B cell (primary cell): ENCODE measurements around the gene NEGR1. TPM values are rescaled to one million over a fixed set of nuclear protein-coding genes. Genes with fewer than 3 reads are reported as not detected.

Experiments
- ATAC-seq: fragments of 200-7000 bp; cut with Tn5 transposase; one replicate; pipeline ENCODE4 v1.10.0; 2021; ENCODE audit warnings: low read depth, mild to moderate bottlenecking, moderate number of reproducible peaks, moderate library complexity
- CTCF ChIA-PET: fragments of 350-600 bp; sonication (Branson Sonifier 250); formaldehyde crosslinking; loops from one replicate; lab custom pipeline; 2021; ENCODE audit warnings: antibody characterized with exemption, inconsistent platforms; lab: Charles Lee
- POLR2A ChIA-PET: fragments of 350-600 bp; sonication (Branson Sonifier 250); formaldehyde crosslinking; loops from one replicate; lab custom pipeline; 2021; ENCODE audit warnings: antibody characterized with exemption; lab: Charles Lee
- DNase-seq: peaks from one replicate; pipeline ENCODE4 v3.0.0; 2013
- H2AFZ ChIP-seq: 2 replicates; pipeline ENCODE4 v1.6.1; 2012; ENCODE audit warnings: mild to moderate bottlenecking, low read depth, low read length; ENCODE audit not compliant: insufficient read depth, poor library complexity, severe bottlenecking
- H3K27ac ChIP-seq, 2 donors: 1 replicate in 1 of 2; 2 replicates in 1 of 2; pipeline ENCODE4 v1.5.1; 2012 to 2013; ENCODE audit warnings: low read length in 2 of 2, mild to moderate bottlenecking in 2 of 2, moderate library complexity in 1 of 2
- H3K27me3 ChIP-seq, 4 experiments: fragments of 200-600 bp in 1 of 4; sonication (generic) in 1 of 4; replicated peaks in 1 of 4; 1 replicate in 2 of 4; 2 replicates in 2 of 4; pipeline versions ENCODE4 v1.6.1 to v1.7.0; 2013 to 2016; ENCODE audit warnings: low read length in 3 of 4, mild to moderate bottlenecking in 2 of 4, mixed read lengths in 1 of 4, moderate library complexity in 1 of 4; ENCODE audit not compliant: insufficient read depth in 4 of 4, control insufficient read depth in 3 of 4; ENCODE audit errors: control extremely low read depth in 1 of 4
- H3K36me3 ChIP-seq, 2 experiments: replicated peaks in 1 of 2; 1 replicate in 1 of 2; 2 replicates in 1 of 2; pipeline versions ENCODE4 v1.6.1 to v1.7.1; 2013; ENCODE audit warnings: low read length in 1 of 2; ENCODE audit not compliant: insufficient read depth in 2 of 2, control insufficient read depth in 1 of 2; ENCODE audit errors: control extremely low read depth in 1 of 2, extremely low read depth in 1 of 2
- H3K4me1 ChIP-seq, 2 donors: fragments of 200-600 bp in 1 of 2; sonication (generic) in 1 of 2; 1 replicate in 1 of 2; 2 replicates in 1 of 2; pipeline versions ENCODE4 v1.5.1 to v1.6.1; 2013 to 2017; ENCODE audit warnings: low read length in 2 of 2; ENCODE audit not compliant: control insufficient read depth in 2 of 2, insufficient read depth in 2 of 2
- H3K4me2 ChIP-seq: replicated peaks from 2 replicates; pipeline ENCODE3; 2012; ENCODE audit warnings: mild to moderate bottlenecking, low read depth, low read length; ENCODE audit not compliant: poor library complexity, severe bottlenecking
- H3K4me3 ChIP-seq, 5 experiments: fragments of 200-600 bp in 1 of 5; sonication (generic) in 1 of 5; 1 replicate in 3 of 5; 2 replicates in 2 of 5; pipeline versions ENCODE4 v1.5.1 to v1.7.0; 2011 to 2016; ENCODE audit warnings: low read length in 4 of 5, mild to moderate bottlenecking in 4 of 5, low read depth in 2 of 5, control low read depth in 1 of 5, moderate library complexity in 1 of 5; ENCODE audit not compliant: insufficient read depth in 1 of 5; ENCODE audit errors: control extremely low read depth in 1 of 5, extremely low read depth in 1 of 5
- H3K79me2 ChIP-seq: fragments of 200-600 bp; sonication (generic); one replicate; pipeline ENCODE4 v1.6.0; 2016; ENCODE audit warnings: low read length; ENCODE audit not compliant: control insufficient read depth, insufficient read depth
- H3K9ac ChIP-seq: fragments of 200-600 bp; sonication (generic); 2 replicates; pipeline ENCODE4 v1.6.1; 2017; ENCODE audit warnings: mild to moderate bottlenecking, low read length, moderate library complexity
- H3K9me3 ChIP-seq, 3 donors: one replicate each; pipeline versions ENCODE4 v1.6.1 to v1.7.1; 2013; ENCODE audit warnings: low read length in 2 of 3; ENCODE audit not compliant: control insufficient read depth in 2 of 3, insufficient read depth in 1 of 3; ENCODE audit errors: control extremely low read depth in 1 of 3
- H4K20me1 ChIP-seq: 2 replicates; pipeline ENCODE4 v1.6.0; 2012; ENCODE audit warnings: mild to moderate bottlenecking, low read length; ENCODE audit not compliant: insufficient read depth, control insufficient read depth, poor library complexity, severe bottlenecking
- H3K27ac Mint-ChIP-seq: one replicate; pipeline ENCODE4 v1.8.0; 2021; ENCODE audit warnings: mixed read lengths
- H3K27me3 Mint-ChIP-seq: one replicate; pipeline ENCODE4 v1.8.0; 2021; ENCODE audit warnings: mixed read lengths
- H3K4me1 Mint-ChIP-seq: one replicate; pipeline ENCODE4 v1.8.0; 2021; ENCODE audit warnings: mixed read lengths
- H3K4me3 Mint-ChIP-seq: one replicate; pipeline ENCODE4 v1.8.0; 2021; ENCODE audit warnings: mixed read lengths
- H3K9me3 Mint-ChIP-seq: one replicate; pipeline ENCODE4 v1.8.0; 2022; ENCODE audit warnings: mixed read lengths; ENCODE audit not compliant: insufficient read depth
- EZH2 ChIP-seq: IDR thresholded peaks from 2 replicates; pipeline ENCODE4 v1.6.1; 2012; ENCODE audit warnings: borderline replicate concordance, low read depth, mild to moderate bottlenecking, moderate library complexity, low read length; ENCODE audit not compliant: insufficient read depth, poor library complexity, severe bottlenecking
- WGBS: methylation state at CpG from one replicate; pipeline ENCODE4 v1.1.5; 2013; ENCODE audit warnings: missing lambda C conversion rate; ENCODE audit not compliant: insufficient coverage; 5-methylcytosine and 5-hydroxymethylcytosine counted together
- intact Hi-C: fragments of 100-400 bp; cut with micrococcal nuclease; formaldehyde crosslinking; loops from one replicate; pipeline ENCODE4 v1.10.0; 2022
- polyA plus RNA-seq: library from polyadenylated mRNA; depleted of rRNA; stranded (reverse); fragments of >200 nt; gene quantifications from 2 replicates; pipeline ENCODE4 v1.2.3, GENCODE V29; 2012
- total RNA-seq, 2 donors: library from RNA; stranded (reverse); fragments of 120-200 nt in 1 of 2; gene quantifications; 1 replicate in 1 of 2; 2 replicates in 1 of 2; pipeline versions ENCODE4 v1.2.3 to v1.2.4, GENCODE V29; 2013 to 2022
- TF ChIP-seq, protein P1 (sequence below): fragments of 200-600 bp; IDR thresholded peaks from one replicate; pipeline ENCODE4 v1.8.0; 2022; ENCODE audit warnings: antibody characterized with exemption, mild to moderate bottlenecking

Gene NEGR1
- total and polyA plus RNA-seq, 2 donors (not counting 1 experiment from before 2014, with no cell fraction given), result 0.01 TPM; not detected in 1

DNA sequence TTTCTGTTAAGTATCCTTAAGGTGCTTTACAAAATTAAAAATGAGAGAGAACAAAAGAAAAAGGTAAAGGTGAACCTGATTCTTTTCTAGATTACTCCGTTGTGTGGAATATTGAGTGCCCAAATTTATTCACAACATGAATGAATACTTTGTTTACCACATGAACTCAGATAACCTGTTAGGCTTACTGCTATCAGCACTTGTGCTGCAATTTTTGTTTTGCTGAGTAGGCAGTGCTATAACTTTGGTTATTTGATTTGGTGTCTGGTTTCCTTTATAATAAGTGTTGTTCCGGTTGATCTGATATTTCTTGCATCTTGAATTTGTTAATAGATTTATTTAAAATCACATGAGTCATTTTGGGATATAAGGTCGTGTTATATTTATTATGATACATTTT, 195.9 kb downstream of the NEGR1 start:
- H3K9me3 ChIP-seq, result no peaks in the 10 kb centered on the region
- no peaks in the 10 kb centered on the region for H3K27me3 ChIP-seq
- no peak for DNase-seq
- TF ChIP-seq, protein P1, sequence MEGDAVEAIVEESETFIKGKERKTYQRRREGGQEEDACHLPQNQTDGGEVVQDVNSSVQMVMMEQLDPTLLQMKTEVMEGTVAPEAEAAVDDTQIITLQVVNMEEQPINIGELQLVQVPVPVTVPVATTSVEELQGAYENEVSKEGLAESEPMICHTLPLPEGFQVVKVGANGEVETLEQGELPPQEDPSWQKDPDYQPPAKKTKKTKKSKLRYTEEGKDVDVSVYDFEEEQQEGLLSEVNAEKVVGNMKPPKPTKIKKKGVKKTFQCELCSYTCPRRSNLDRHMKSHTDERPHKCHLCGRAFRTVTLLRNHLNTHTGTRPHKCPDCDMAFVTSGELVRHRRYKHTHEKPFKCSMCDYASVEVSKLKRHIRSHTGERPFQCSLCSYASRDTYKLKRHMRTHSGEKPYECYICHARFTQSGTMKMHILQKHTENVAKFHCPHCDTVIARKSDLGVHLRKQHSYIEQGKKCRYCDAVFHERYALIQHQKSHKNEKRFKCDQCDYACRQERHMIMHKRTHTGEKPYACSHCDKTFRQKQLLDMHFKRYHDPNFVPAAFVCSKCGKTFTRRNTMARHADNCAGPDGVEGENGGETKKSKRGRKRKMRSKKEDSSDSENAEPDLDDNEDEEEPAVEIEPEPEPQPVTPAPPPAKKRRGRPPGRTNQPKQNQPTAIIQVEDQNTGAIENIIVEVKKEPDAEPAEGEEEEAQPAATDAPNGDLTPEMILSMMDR, result no peak
- no peak for TF ChIP-seq EZH2
- 100% methylated on average over 1 of the region's 3 CpGs for WGBS
- no peaks in the 10 kb centered on the region for H3K79me2 ChIP-seq
- H3K27me3 Mint-ChIP-seq, result no peaks in the 10 kb centered on the region
- POLR2A ChIA-PET, result no interaction called here
- H3K4me2 ChIP-seq, result no peak overlapping the region
- H3K4me3 Mint-ChIP-seq, result no peak overlapping the region
- H3K27ac Mint-ChIP-seq, result no peak overlapping the region
- no peak overlapping the region for H3K4me3 ChIP-seq
- no peaks in the 10 kb centered on the region for H3K9me3 Mint-ChIP-seq
- H3K4me1 ChIP-seq, result no peaks in the 10 kb centered on the region
- no peak overlapping the region for H2AFZ ChIP-seq
- intact Hi-C loops, result no loop called here
- no peaks in the 10 kb centered on the region for H4K20me1 ChIP-seq
- CTCF ChIA-PET, result no interaction called here
- H3K27ac ChIP-seq, result no peak overlapping the region
- no peaks in the 10 kb centered on the region for H3K4me1 Mint-ChIP-seq
- no peak for ATAC-seq
- no peak overlapping the region for H3K9ac ChIP-seq
- H3K36me3 ChIP-seq, result no peaks in the 10 kb centered on the region

DNA sequence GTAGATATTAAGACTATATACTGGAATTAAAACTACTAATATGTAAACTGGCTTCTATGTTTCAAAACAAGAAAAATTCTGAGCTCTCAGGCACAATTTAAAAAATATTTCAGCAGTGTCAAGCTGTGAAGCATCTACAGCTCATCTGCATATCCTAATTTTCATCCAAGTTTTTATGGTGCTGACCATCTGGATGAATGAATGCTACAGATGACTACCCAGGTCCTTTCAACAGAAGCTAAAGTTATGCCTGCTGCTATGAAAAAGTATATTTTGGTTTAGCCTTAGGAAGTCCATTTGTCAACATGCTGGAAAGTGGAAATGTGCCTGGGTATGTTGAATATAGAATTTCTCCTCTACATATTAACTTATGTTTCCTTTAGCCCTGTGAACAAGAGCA, 206.9 kb downstream of the NEGR1 start:
- Histone ChIP-seq H3K4me1 (no peaks in the 10 kb centered on the region), H3K4me2 (no peak overlapping the region), H3K9me3 (no peaks in the 10 kb centered on the region), H3K4me3 (no peak overlapping the region), H3K27ac (no peak overlapping the region), H3K9ac (no peak overlapping the region), H3K79me2 (no peaks in the 10 kb centered on the region), H4K20me1 (no peaks in the 10 kb centered on the region), H3K36me3 (no peaks in the 10 kb centered on the region), H3K27me3 (no peaks in the 10 kb centered on the region), H2AFZ (no peak overlapping the region)
- DNase-seq (no peak), ATAC-seq (no peak)
- POLR2A ChIA-PET, result no interaction called here
- Mint-ChIP-seq H3K27me3 (no peaks in the 10 kb centered on the region), H3K4me3 (no peak overlapping the region), H3K27ac (no peak overlapping the region), H3K9me3 (no peaks in the 10 kb centered on the region), H3K4me1 (no peaks in the 10 kb centered on the region)
- no peak for TF ChIP-seq EZH2
- TF ChIP-seq, protein P1, result no peak
- CTCF ChIA-PET, result no interaction called here
- intact Hi-C loops, result no loop called here
